Fibroblast of pulmonary artery (primary cell): Measurements from ENCODE around the gene ATF7.

Experiments used
- DNase-seq: peaks from one replicate; pipeline ENCODE4 v3.0.0-alpha.2; 2010; ENCODE audit warnings: low read depth
- H3K4me3 ChIP-seq: replicated peaks from 2 replicates; pipeline ENCODE4 v1.5.1; 2011; ENCODE audit warnings: low read depth, mild to moderate bottlenecking, control low read depth, low read length, moderate library complexity
- TF ChIP-seq, protein P1 (sequence below): IDR thresholded peaks from 2 replicates; pipeline ENCODE4 v1.5.1; 2011; ENCODE audit warnings: mild to moderate bottlenecking, control low read depth, low read length, inconsistent platforms; ENCODE audit errors: missing control alignments

Gene ATF7

DNA sequence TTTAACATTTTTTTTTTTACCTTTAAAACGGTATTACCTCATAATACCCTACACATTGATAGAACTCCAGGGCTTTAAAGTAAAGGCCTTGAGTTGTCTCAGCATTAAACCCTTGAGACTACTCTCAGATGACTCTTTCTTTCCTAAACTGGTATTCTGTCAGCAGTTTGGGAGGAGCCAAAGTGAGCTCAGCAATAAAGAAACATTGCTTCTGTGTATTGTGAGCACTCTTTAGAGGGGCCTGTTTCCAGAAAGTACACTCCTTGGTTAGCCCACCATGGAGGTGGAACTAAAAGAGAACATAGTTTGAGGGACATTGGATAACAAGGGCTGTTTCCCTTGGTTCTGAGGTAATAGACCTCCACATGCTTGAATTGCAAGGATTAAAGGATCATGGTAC is 147.3 kb downstream of the ATF7 start:
- H3K4me3 ChIP-seq = no peak overlapping the region
- DNase-seq = no peak
- TF ChIP-seq, protein P1, sequence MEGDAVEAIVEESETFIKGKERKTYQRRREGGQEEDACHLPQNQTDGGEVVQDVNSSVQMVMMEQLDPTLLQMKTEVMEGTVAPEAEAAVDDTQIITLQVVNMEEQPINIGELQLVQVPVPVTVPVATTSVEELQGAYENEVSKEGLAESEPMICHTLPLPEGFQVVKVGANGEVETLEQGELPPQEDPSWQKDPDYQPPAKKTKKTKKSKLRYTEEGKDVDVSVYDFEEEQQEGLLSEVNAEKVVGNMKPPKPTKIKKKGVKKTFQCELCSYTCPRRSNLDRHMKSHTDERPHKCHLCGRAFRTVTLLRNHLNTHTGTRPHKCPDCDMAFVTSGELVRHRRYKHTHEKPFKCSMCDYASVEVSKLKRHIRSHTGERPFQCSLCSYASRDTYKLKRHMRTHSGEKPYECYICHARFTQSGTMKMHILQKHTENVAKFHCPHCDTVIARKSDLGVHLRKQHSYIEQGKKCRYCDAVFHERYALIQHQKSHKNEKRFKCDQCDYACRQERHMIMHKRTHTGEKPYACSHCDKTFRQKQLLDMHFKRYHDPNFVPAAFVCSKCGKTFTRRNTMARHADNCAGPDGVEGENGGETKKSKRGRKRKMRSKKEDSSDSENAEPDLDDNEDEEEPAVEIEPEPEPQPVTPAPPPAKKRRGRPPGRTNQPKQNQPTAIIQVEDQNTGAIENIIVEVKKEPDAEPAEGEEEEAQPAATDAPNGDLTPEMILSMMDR = no peak

DNA sequence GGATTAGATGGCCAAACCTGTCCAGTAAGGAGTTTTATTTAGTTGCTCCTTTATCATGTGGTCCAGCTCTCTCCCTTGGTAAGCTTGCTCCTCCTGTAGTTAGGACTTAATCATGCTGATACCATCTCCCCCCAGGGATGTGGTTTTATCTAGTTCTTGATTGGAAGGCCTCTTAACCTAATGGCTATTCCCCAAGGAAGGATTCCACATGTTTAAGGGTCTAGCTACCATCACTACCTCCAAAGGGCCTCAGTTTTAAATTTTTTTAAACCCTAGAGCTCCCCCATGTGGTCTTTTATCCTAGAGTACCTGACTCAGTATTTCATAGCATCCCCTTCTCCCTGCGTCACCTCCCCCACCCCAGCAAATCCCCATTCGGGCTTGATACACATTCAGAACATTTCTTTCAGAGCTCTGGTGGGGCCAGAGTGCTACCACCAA is 149.4 kb downstream of the ATF7 start:
- DNase-seq = peak; percentile 44

DNA sequence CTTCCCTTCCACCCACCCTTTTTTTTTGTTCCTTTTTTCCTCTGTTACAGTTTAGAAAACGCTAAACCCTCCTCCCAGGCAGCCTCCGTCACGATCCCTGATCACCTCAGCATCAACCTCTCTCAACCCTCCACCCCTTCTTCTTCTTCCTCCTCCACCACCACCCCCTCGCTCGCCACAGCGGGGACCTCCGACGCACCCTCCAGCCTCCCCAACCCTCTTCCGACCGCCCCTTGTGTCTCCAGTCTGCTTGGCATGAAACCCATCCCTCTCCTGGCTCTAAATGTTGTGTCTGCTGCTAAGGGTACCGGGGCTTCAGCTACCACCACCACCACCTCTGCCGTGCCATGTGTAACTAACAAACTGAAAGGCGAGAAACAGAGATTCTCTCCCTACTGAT is 151.4 kb downstream of the ATF7 start:
- no peak overlapping the region for H3K4me3 ChIP-seq
- TF ChIP-seq, protein P1 = no peak
- DNase-seq = no peak

More for the DNA sequence above, 149.4 kb downstream of the ATF7 start:
- TF ChIP-seq, protein P1 = peak; percentile 38
- no peak overlapping the region for H3K4me3 ChIP-seq

- TF ChIP-seq, protein P1 = no peak
- H3K4me3 ChIP-seq = no peak overlapping the region
- DNase-seq = no peak
These were observed 152.1 kb downstream of the ATF7 start for GRCh38 chr12:53474077-53474476.

GRCh38 chr12:53472056-53472582 is 154.1 kb downstream of the ATF7 start:
- no peak overlapping the region for H3K4me3 ChIP-seq
- DNase-seq = no peak
- TF ChIP-seq, protein P1 = no peak

DNA sequence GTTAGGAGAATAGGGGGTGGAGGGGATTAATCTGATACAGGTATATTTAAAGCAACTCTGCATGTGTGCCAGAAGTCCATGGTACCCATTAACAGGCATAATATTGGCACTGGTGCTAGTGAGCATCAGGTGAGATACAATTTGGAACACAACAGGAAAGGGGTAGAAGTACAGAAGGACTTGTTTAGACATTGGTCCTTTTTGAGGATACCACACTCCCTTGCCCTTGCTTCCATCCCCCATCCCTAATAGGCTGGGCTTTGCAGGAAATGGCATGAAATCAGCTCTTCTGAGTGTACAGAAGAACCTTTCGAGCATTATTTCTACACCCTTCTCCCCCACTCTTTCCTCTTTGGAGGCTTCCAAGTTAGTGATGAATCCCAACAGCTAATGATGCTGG is 157.9 kb downstream of the ATF7 start:
- TF ChIP-seq, protein P1 = no peak
- no peak overlapping the region for H3K4me3 ChIP-seq
- no peak for DNase-seq

DNA sequence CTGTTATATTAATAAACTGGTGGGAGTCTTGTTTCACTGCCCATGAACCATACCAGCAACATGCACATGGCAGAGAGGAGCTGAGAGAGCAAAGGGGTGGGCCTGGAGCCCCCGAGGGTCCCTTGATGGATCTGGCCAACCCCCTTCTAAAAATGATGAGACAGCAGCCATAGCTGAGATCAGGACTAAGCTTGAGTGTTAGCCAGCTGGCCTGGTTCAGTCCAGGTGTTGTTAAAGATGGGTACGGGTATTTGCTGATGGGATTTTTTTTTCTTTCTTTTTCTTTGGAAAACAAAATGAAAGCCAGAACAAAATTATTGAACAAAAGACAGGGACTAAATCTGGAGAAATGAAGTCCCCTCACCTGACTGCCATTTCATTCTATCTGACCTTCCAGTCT is 158.3 kb downstream of the ATF7 start:
- DNase-seq = no peak
- no peak overlapping the region for H3K4me3 ChIP-seq
- TF ChIP-seq, protein P1 = no peak
